PC-9 (cell line): ENCODE data around the gene PITPNC1.

Source experiments
- CTCF ChIP-seq: fragments of 200-600 bp; sonication (generic); conservative IDR thresholded peaks from 2 replicates; pipeline ENCODE4 v1.6.1; 2017; ENCODE audit warnings: mixed run types, antibody characterized with exemption, mild to moderate bottlenecking, moderate library complexity
- EZH2 ChIP-seq: fragments of 200-600 bp; sonication (generic); IDR thresholded peaks from 2 replicates; pipeline ENCODE4 v1.8.0; 2017; ENCODE audit warnings: antibody characterized with exemption, low read depth

GRCh38 chr17:67605256-67605912 is 228.3 kb downstream of the PITPNC1 start:
- no peak for TF ChIP-seq CTCF
- TF ChIP-seq EZH2 = no peak
